PC-3 (cell line): ENCODE data around the gene ZAP70. TPM values are rescaled to one million over a fixed set of nuclear protein-coding genes. Genes with fewer than 3 reads are reported as not detected.
"Not testable (repeated sequence)": the region's sequence is repeated elsewhere in the genome, so short reads cannot be mapped to it uniquely, and the experiment has no call there.

Source experiments
- ATAC-seq: fragments of 200-7000 bp; cut with Tn5 transposase; 2 replicates; pipeline ENCODE4 v1.9.1; 2020; ENCODE audit warnings: mild to moderate bottlenecking, moderate library complexity
- BruUV-seq: library from RNA; stranded (reverse); fragments of 400-500 nt; replicated peaks from 2 replicates; lab custom pipeline; 2021; lab: Mats Ljungman, UMichigan
- CTCF ChIA-PET: fragments of 300-600 bp; sonication (Branson Sonifier 250); formaldehyde crosslinking; loops from one replicate; lab custom pipeline; 2022; ENCODE audit warnings: antibody characterized with exemption; lab: Charles Lee
- POLR2A ChIA-PET: fragments of 300-600 bp; sonication (Branson Sonifier 250); formaldehyde crosslinking; loops from one replicate; lab custom pipeline; 2022; ENCODE audit warnings: antibody characterized with exemption; ENCODE audit not compliant: unreplicated experiment; lab: Charles Lee
- DNase-seq: peaks from one replicate; pipeline ENCODE4 v3.0.0-alpha.2; 2015
- H2AFZ ChIP-seq: fragments of 300-600 bp; sonication (generic); 2 replicates; pipeline ENCODE4 v1.6.0; 2016; ENCODE audit warnings: antibody characterized with exemption, low read length
- H3F3A ChIP-seq: fragments of 300-600 bp; sonication (generic); one replicate; pipeline ENCODE4 v1.6.0; 2017; ENCODE audit warnings: antibody characterized with exemption, low read length, control low read depth, mild to moderate bottlenecking; ENCODE audit not compliant: unreplicated experiment
- H3K27ac ChIP-seq: fragments of 300-600 bp; sonication (generic); 2 replicates; pipeline ENCODE4 v1.5.1; 2016; ENCODE audit warnings: mild to moderate bottlenecking, low read length
- H3K27me3 ChIP-seq: fragments of 300-600 bp; sonication (generic); 2 replicates; pipeline ENCODE4 v1.6.1; 2016; ENCODE audit warnings: low read length, mixed read lengths
- H3K36me3 ChIP-seq: fragments of 300-600 bp; sonication (generic); 2 replicates; pipeline ENCODE4 v1.6.1; 2016; ENCODE audit warnings: low read depth, mixed run types, low read length, mixed read lengths
- H3K4me1 ChIP-seq: fragments of 300-600 bp; sonication (generic); 2 replicates; pipeline ENCODE4 v1.5.1; 2016; ENCODE audit warnings: low read length; ENCODE audit not compliant: insufficient read depth
- H3K4me2 ChIP-seq: fragments of 300-600 bp; sonication (generic); 2 replicates; pipeline ENCODE4 v1.6.0; 2016; ENCODE audit warnings: low read length
- H3K4me3 ChIP-seq: fragments of 300-600 bp; sonication (generic); 2 replicates; pipeline ENCODE4 v1.5.1; 2016; ENCODE audit warnings: mild to moderate bottlenecking, low read length, mixed read lengths
- H3K79me2 ChIP-seq: fragments of 300-600 bp; sonication (generic); 2 replicates; pipeline ENCODE4 v1.6.1; 2017; ENCODE audit warnings: low read length, mixed read lengths
- H3K9ac ChIP-seq: fragments of 300-600 bp; sonication (generic); 2 replicates; pipeline ENCODE4 v1.6.0; 2016; ENCODE audit warnings: mild to moderate bottlenecking, low read length
- H3K9me2 ChIP-seq: fragments of 300-600 bp; sonication (generic); replicated peaks from 2 replicates; pipeline ENCODE4 v1.6.1; 2016; ENCODE audit warnings: mixed run types, low read length, mixed read lengths
- H3K9me3 ChIP-seq: fragments of 300-600 bp; sonication (generic); 2 replicates; pipeline ENCODE4 v1.6.1; 2016; ENCODE audit warnings: low read length, mixed read lengths
- H4K20me1 ChIP-seq: fragments of 300-600 bp; sonication (generic); 2 replicates; pipeline ENCODE4 v1.6.1; 2016; ENCODE audit warnings: low read length, mixed read lengths
- EZH2 ChIP-seq: fragments of 300-600 bp; sonication (generic); IDR thresholded peaks from one replicate; pipeline ENCODE4 v1.6.1; 2017; ENCODE audit warnings: antibody characterized with exemption, mild to moderate bottlenecking, low read length; ENCODE audit not compliant: unreplicated experiment
- EZH2phosphoT487 ChIP-seq: fragments of 300-600 bp; sonication (generic); IDR thresholded peaks from 2 replicates; pipeline ENCODE4 v1.6.1; 2018; ENCODE audit warnings: mild to moderate bottlenecking, antibody characterized with exemption, low read length, borderline replicate concordance
- intact Hi-C: fragments of 100-400 bp; cut with micrococcal nuclease; formaldehyde crosslinking; loops from 2 replicates; pipeline ENCODE4 v1.9.0; 2023
- total RNA-seq: library from RNA; depleted of rRNA; stranded (reverse); fragments of >200 nt; gene quantifications from 2 replicates; pipeline ENCODE4 v1.2.3, GENCODE V29; 2014
- TF ChIP-seq, protein P1 (sequence below): fragments of 300-600 bp; sonication (generic); conservative IDR thresholded peaks from 2 replicates; pipeline ENCODE4 v1.5.1; 2017; ENCODE audit warnings: antibody characterized with exemption, low read depth, mild to moderate bottlenecking, low read length

The ZAP70 gene
- total RNA-seq, 1 experiment from 2014 or later, result not detected

DNA sequence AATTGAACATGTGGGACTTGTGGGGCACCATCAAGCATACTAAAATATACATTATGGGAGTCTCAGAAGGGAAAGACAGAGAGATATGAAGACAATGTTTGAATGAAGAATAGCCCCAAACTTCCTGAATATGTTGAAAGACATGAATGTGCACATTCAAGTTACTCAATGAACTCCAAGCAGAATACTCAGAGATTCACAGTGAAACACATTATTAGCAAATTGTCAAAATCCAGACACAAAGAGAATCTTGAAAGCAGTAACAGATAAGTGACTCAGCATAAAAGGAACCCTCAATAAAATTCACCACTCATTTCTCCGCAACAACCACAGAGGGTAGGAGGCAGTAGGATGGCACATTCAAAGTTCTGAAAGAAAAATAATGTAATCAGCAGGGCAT lies 35.1 kb upstream of the ZAP70 start:
- no peak for TF ChIP-seq EZH2phosphoT487
- TF ChIP-seq, protein P1, sequence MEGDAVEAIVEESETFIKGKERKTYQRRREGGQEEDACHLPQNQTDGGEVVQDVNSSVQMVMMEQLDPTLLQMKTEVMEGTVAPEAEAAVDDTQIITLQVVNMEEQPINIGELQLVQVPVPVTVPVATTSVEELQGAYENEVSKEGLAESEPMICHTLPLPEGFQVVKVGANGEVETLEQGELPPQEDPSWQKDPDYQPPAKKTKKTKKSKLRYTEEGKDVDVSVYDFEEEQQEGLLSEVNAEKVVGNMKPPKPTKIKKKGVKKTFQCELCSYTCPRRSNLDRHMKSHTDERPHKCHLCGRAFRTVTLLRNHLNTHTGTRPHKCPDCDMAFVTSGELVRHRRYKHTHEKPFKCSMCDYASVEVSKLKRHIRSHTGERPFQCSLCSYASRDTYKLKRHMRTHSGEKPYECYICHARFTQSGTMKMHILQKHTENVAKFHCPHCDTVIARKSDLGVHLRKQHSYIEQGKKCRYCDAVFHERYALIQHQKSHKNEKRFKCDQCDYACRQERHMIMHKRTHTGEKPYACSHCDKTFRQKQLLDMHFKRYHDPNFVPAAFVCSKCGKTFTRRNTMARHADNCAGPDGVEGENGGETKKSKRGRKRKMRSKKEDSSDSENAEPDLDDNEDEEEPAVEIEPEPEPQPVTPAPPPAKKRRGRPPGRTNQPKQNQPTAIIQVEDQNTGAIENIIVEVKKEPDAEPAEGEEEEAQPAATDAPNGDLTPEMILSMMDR, result no peak
- Histone ChIP-seq H3K27ac (no peak overlapping the region), H2AFZ (no peak overlapping the region), H3K9me3 (no peaks in the 10 kb centered on the region), H3K36me3 (no peaks in the 10 kb centered on the region), H3F3A (no peaks in the 10 kb centered on the region), H4K20me1 (no peaks in the 10 kb centered on the region), H3K79me2 (no peaks in the 10 kb centered on the region), H3K9me2 (no peaks in the 10 kb centered on the region), H3K4me3 (no peak overlapping the region), H3K27me3 (no peaks in the 10 kb centered on the region), H3K4me1 (no peaks in the 10 kb centered on the region), H3K4me2 (no peak overlapping the region), H3K9ac (no peak overlapping the region)
- ATAC-seq (no peak), DNase-seq (no peak)
- ChIA-PET POLR2A (no interaction called here), CTCF (no interaction called here)
- intact Hi-C loops, result no loop called here
- BruUV-seq, result no TSS peak

DNA sequence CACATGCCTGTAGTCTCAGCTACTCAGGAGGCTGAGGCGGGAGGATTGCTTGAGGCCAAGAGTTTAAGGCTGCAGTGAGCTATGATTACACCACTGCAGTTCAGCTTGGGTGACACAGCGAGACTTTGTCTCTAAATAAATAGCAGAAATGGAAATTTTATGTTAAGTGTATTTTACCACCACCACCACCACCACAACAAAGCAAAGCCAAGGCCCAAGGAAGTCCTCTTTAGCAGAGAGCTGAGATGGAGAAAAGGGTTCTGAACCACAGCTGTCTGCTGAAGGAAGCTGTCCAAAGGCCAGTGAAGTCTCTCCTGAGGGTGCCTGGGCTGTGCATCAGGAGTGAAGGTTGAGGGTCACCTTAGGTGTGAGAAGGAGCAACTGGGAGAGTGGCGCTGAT lies 26.1 kb upstream of the ZAP70 start:
- DNase-seq, H3K9me2 ChIP-seq, POLR2A ChIA-PET, H3K4me3 ChIP-seq, H3K9ac ChIP-seq, H3F3A ChIP-seq, H2AFZ ChIP-seq, CTCF ChIA-PET, H3K27me3 ChIP-seq, H3K4me2 ChIP-seq, H3K79me2 ChIP-seq, H3K9me3 ChIP-seq, ATAC-seq, intact Hi-C loops, H3K27ac ChIP-seq, H3K36me3 ChIP-seq, BruUV-seq, H4K20me1 ChIP-seq: not testable (repeated sequence)
- peaks cover 12% of the 10 kb centered on the region for H3K4me1 ChIP-seq

DNA sequence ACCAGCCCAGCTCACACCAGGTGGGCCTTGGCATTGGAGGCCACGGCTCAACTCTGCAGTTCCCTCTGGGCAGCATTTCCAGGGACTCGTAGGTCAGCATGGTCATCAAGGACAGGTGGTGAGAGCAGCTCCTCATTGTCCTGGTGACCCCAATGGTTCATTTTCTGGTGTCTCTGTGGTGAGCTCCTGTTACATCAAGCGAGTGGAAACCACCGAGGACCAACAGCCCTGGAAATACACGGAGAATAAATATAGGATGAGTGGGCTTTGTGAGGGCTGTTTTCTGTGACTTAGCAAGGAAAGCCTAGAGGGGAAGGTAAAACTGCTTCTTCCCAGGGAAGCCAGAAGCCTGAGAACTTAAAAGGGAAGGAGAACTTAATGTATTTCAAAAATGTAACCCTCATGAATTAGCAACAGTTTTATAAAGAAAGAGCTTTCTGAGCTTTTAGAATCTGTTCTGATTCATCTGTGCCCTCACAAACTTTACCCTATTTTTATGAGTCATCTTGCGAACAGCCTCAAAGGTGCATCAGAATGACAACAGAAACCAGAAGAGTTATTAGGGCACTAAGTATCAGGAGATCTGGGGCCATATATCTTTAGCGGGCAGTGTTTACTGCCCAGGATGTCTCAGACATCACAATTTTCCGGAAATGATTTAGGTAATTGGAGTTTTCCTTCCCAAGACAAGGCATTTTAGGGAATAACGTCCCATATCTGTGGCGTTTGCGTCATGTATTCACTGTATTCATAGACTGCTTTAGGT lies 25.1 kb upstream of the ZAP70 start:
- Histone ChIP-seq H3K9ac (no peak overlapping the region), H3K27ac (peak overlapping the region; percentile 27), H3F3A (no peaks in the 10 kb centered on the region), H3K4me1 (peaks cover 12% of the 10 kb centered on the region), H3K79me2 (no peaks in the 10 kb centered on the region), H3K4me2 (peak overlapping the region; percentile 55), H3K4me3 (no peak overlapping the region), H3K9me2 (no peaks in the 10 kb centered on the region), H3K36me3 (no peaks in the 10 kb centered on the region), H4K20me1 (no peaks in the 10 kb centered on the region), H3K27me3 (no peaks in the 10 kb centered on the region), H2AFZ (peak overlapping the region; percentile 0; the same call in 1 of the 2 replicates), H3K9me3 (0 out of 2 replicates have a peak, but pooled peaks cover 2% of the 10 kb centered on the region)
- intact Hi-C loops, result no loop called here
- ATAC-seq (peak; percentile 98), DNase-seq (peak; percentile 71)
- POLR2A ChIA-PET, result interaction anchor here (0.6 to 0.7 kb wide), 3 partner anchors 15 to 820 kb away, joined by 3 to 4 read pairs (median 4); partner anchors contain the start of gene COX5B
- no TSS peak for BruUV-seq
- CTCF ChIA-PET, result interaction anchor here (0.6 kb wide), 1 partner anchor 53 kb away, joined by 3 read pairs; no protein-coding TSS in a partner anchor
- TF ChIP-seq EZH2phosphoT487, result no peak
- TF ChIP-seq EZH2, result no peak
- TF ChIP-seq, protein P1, result no peak
